ENCODE measurements around the gene DNAJB1. TPM values are rescaled to one million over a fixed set of nuclear protein-coding genes. Genes with fewer than 3 reads are reported as not detected.
"Not testable (repeated sequence)": the region's sequence is repeated elsewhere in the genome, so short reads cannot be mapped to it uniquely, and the experiment has no call there.

The DNAJB1 gene
- total RNA-seq, 2 donors from 2014 or later, result 65.3 to 68.8 TPM

DNA sequence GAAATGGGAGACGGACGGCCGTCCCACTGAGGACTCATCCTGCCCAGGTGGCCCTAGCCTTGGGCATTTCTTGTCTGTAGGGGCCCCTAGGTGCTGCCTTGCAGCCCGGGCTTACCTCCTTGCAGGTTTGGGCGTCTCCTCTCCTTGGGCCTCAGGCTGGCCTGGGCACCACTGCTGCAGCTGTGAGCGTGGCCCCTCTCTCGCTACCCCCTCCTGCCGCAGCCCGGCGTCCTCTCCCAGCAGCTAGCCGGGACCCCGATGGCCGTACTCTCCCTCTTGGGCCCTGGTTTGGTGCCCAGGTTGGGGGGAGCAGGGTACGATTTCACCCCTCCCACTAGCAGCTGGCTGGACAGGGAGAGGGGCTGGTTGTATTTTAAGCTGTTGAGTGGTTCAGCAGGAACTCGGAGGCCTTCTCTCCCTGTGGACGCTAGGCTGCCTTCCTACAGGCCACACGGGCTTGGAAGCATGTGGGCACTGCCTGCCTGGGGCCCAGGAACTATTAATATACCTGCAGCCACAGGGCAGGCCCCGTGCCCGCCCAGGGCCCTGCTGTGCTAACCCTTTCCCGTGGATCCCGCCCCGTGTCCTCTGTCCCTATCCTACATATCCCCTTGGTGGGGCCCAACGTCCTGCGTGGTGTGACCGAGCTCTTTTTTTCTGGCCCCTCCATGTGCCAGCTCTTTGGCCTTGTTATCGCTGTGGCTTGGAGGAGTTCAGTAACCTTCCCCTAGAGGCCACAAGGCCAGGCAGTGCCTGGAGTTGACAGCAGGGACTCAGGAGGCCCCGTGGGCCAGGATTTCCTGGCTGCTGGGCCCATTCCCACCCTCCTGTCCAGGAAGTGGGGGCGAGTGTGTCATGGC lies 41.9 kb upstream of the DNAJB1 start:
- Mint-ChIP-seq H3K27me3 (no peaks in the 10 kb centered on the region), H3K9me3 (no peaks in the 10 kb centered on the region), H3K27ac (peak overlapping the region; percentile 60 to 76), H3K4me1 (ENCODE audit: low read depth in 2 of 2) (peaks cover 26 to 38% of the 10 kb centered on the region in 2 donors), H3K36me3 (no peaks in the 10 kb centered on the region), H3K4me3 (no peak overlapping the region)
- DNase-seq (ENCODE audit: low spot score) (no peak), ATAC-seq (no peak)

DNA sequence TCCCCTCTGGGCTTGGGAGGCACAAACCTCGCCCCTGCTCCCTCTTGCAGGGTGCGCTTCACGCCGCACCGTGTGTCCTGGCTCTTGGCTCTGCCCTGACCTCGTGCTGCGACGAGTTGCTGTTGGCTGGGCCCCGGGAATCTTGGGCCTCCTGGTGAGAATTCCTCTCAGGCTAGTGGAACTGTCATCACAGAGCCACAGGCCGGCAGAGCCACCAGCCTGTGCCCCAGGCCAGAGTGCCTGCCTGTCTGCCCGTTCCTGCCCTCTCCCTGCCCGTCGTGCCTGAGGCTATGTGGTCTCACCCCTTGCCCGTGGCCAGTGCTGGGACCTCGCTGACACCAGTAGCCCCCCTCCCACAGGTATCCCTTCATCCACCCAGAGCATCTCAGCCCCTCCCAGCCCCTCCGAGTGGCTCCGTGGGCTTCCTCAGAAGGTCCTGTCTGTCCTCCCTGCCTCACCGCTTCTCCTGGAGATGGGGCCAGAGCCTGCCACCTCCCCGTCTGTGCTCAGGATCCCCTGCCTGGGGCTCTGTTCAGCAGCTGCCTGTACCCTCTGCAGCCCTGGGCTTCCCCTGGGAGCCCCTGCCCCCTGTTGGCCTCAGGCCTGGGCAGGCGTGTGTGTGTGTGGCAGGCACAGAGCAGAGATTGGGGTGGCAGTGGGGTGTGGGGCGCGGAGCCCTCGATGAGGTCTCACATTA lies 40.3 kb upstream of the DNAJB1 start:
- no peak overlapping the region for H3K4me3 Mint-ChIP-seq
- H3K27me3 Mint-ChIP-seq, result no peaks in the 10 kb centered on the region
- DNase-seq (ENCODE audit: low spot score) (no peak), ATAC-seq (no peak)
- peaks cover 22 to 37% of the 10 kb centered on the region in 2 donors for H3K4me1 Mint-ChIP-seq (ENCODE audit: low read depth in 2 of 2)
- H3K36me3 Mint-ChIP-seq, result no peaks in the 10 kb centered on the region
- H3K9me3 Mint-ChIP-seq, result no peaks in the 10 kb centered on the region
- H3K27ac Mint-ChIP-seq, result peak overlapping the region; percentile 8 to 45

DNA sequence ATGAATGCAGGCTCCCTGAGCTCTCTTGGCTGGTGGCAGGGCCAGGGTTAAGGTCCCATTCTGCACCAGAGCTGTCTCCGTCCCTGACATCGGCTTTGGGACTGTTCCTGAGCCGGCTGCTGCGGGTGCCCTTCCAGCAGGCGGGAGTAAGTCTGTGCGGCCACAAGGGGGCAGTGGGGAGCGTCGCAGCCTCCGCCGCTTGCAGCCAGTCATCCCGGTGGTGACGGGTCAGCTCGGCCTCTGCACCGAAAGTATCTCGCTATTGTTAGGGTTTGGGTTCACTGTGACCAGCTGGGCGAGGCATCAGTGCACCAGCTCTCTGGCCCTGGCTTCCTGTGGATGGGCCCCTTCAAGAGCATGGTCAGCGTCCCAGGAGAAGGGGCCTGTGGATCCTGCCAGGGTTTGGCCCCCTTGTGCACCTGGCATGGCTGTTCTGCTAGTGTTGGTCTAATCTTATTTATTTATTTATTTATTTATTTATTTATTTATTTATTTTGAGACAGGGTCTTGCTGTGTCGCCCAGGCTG lies 38.5 kb upstream of the DNAJB1 start:
- DNase-seq (ENCODE audit: low spot score), result peak; percentile 88
- Mint-ChIP-seq H3K9me3 (no peaks in the 10 kb centered on the region), H3K27ac (peak overlapping the region; percentile 82 to 88), H3K4me3 (peak overlapping the region; percentile 75), H3K4me1 (ENCODE audit: low read depth in 2 of 2) (peaks cover 29 to 35% of the 10 kb centered on the region in 2 donors), H3K27me3 (no peaks in the 10 kb centered on the region), H3K36me3 (no peaks in the 10 kb centered on the region)
- ATAC-seq, result peak; percentile 85 to 89

DNA sequence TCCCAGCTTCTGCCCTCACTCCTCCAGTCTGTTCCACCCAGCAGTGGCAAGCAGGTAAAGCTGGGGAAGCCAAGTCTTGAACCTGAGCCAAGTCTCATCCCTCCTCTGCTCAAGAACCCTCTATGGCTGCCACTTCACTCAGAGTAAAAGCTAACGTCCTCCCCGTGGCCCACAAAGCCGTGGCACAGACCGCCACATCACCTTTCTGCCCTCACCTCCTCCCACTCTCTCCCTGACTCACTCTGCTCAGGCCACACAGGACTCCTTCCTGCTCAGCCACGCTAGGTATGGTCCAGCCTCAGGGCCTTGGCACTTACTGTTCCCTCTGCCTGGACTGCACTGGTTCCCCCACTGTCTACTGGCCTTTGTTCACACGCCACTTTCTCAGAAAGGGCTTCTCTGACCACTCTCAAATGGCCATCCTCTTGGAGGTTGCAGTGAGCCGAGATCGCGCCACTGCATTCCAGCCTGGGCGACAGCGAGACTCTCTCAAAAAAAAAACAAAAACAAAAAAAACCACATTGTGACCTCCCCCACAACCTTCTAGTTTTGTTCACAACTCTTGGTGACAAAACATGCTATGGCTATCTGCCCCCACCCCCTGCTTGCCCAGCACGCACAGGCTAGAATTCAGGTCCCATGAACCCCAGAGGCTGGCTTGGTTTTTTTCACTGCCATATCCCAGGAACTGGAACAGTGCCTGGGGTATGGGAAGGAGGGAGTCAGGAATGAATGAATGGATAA lies 37.9 kb upstream of the DNAJB1 start:
- H3K4me3 Mint-ChIP-seq, result peak overlapping the region; percentile 75
- H3K4me1 Mint-ChIP-seq (ENCODE audit: low read depth in 2 of 2), result peaks cover 31 to 38% of the 10 kb centered on the region in 2 donors
- H3K27me3 Mint-ChIP-seq, result no peaks in the 10 kb centered on the region
- H3K9me3 Mint-ChIP-seq, result no peaks in the 10 kb centered on the region
- H3K36me3 Mint-ChIP-seq, result no peaks in the 10 kb centered on the region
- ATAC-seq, result peak; percentile 71 to 77
- peak overlapping the region; percentile 82 to 88 for H3K27ac Mint-ChIP-seq
- DNase-seq (ENCODE audit: low spot score), result peak; percentile 72

DNA sequence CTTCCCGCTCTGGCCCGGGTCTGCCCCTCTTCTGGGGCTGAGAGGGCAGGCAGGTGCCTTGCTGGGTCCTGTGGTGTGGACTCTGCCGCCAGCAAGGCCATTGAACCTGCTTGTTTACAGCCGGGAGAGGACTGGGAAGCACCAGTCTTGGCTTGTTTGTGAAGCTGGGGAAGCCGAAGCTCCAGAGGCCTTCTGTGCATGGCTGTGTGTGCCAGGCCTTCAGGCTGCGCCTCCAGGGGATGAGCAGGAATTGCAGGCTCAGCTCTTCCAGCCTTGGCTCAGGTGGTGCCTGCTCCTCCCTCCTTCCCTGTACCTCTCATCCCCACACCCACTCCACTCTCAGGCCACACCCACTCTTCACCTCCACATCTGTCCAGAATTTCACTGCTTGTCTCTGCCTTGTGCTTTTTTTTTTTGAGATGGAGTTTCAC lies 36.2 kb upstream of the DNAJB1 start:
- no peaks in the 10 kb centered on the region for H3K9me3 Mint-ChIP-seq

DNA sequence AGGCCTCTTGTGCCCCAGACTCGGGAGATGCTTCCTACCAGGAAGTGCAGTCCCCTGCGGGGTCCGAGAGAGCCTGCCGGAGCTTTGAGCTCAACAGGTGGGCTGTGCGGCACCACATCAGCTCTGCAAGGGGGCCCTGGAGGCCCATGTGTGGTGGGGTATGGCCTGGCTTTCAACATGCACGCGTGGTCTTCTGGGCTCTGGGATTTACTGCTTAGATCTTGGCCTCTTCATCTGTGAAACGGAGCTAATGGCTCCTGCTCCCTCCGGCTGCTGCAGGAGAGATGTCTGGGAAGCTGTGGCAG lies 35.7 kb upstream of the DNAJB1 start:
- ATAC-seq (no peak), DNase-seq (ENCODE audit: low spot score) (no peak)
- H3K27ac Mint-ChIP-seq, result no peak overlapping the region
- H3K4me3 Mint-ChIP-seq, result no peak overlapping the region
- H3K27me3 Mint-ChIP-seq, result no peaks in the 10 kb centered on the region
- H3K9me3 Mint-ChIP-seq, result no peaks in the 10 kb centered on the region
- peaks cover 37% of the 10 kb centered on the region in 2 donors for H3K4me1 Mint-ChIP-seq (ENCODE audit: low read depth in 2 of 2)
- no peaks in the 10 kb centered on the region for H3K36me3 Mint-ChIP-seq

More for the DNA sequence above, 36.2 kb upstream of the DNAJB1 start:
- no peak overlapping the region for H3K4me3 Mint-ChIP-seq
- no peaks in the 10 kb centered on the region for H3K27me3 Mint-ChIP-seq
- H3K36me3 Mint-ChIP-seq, result no peaks in the 10 kb centered on the region
- ATAC-seq (no peak), DNase-seq (ENCODE audit: low spot score) (no peak)
- peak overlapping the region in 1 of 2 donors; percentile 77 for H3K27ac Mint-ChIP-seq
- peaks cover 37% of the 10 kb centered on the region in 2 donors for H3K4me1 Mint-ChIP-seq (ENCODE audit: low read depth in 2 of 2)

DNA sequence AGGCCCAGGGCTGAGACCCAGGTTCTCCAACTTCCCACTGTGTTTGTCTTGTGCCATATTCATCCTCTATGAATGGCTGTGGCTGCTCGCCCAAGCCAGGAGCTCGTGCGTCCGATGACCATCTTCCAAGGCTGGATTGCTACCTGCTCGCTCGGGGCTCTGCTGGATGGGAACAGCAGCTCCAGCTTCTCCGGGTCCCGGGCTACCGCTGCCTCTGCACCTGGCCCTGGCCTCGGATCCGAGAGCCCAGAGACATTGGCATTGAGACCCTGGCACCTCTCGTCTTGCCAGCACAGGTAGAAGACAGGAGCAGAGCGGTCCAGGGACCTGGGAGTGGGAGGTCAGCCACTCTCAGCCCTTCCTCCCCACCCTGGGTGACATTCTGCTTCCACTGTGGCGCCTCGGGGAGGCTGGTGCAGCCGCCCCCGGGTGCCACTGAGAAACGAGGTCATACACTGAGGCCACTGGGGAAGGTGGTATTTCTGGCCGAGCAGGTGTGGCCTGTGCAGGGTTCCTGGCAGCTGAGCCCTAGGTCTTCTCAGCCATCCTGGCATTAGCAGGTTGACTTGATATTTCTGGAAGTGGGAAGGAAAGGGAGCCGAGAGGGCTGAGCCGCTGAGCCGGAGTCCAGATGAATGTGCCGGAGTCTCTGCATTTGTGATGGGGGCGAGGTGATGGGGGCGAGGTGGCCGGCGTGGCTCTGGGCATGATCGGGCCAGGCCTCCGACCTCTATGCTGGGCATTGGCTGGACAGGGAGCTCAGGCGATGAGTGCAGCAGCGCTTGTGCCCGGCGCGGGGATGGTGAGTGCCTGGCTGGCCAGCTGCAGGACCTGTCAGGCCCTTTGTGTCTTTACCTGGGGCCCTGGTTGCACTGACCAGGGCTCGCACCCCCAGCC lies 35.1 kb upstream of the DNAJB1 start:
- no peak for ATAC-seq
- DNase-seq (ENCODE audit: low spot score), result no peak
- Mint-ChIP-seq H3K9me3 (no peaks in the 10 kb centered on the region), H3K4me3 (no peak overlapping the region), H3K4me1 (ENCODE audit: low read depth in 2 of 2) (peaks cover 34 to 37% of the 10 kb centered on the region in 2 donors), H3K27ac (peak overlapping the region in 1 of 2 donors; percentile 49), H3K36me3 (no peaks in the 10 kb centered on the region), H3K27me3 (no peaks in the 10 kb centered on the region)

DNA sequence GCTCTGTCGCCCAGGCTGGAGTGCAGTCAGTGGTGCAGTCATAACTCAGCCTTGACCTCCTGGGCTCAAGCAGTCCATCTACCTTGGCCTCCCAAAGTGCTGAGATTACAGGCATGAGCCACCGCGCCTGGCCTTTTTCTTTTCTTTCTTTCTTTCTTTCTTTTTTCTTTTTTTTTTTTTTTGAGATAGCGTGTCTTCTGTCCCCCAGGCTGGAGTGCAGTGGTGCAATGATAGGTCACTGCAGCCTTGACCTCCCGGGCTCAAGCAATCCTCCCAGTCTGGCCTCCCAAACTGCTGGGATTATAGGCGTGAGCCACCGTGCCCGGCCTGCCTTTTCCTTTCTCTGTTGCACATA lies 33.8 kb upstream of the DNAJB1 start:
- H3K4me1 Mint-ChIP-seq (ENCODE audit: low read depth in 2 of 2), result peaks cover 34 to 37% of the 10 kb centered on the region in 2 donors
- H3K4me3 Mint-ChIP-seq, result peak overlapping the region; percentile 25
- H3K9me3 Mint-ChIP-seq; H3K27me3 Mint-ChIP-seq; DNase-seq (ENCODE audit: low spot score); H3K36me3 Mint-ChIP-seq; ATAC-seq: not testable (repeated sequence)
- peak overlapping the region; percentile 49 to 91 for H3K27ac Mint-ChIP-seq

DNA sequence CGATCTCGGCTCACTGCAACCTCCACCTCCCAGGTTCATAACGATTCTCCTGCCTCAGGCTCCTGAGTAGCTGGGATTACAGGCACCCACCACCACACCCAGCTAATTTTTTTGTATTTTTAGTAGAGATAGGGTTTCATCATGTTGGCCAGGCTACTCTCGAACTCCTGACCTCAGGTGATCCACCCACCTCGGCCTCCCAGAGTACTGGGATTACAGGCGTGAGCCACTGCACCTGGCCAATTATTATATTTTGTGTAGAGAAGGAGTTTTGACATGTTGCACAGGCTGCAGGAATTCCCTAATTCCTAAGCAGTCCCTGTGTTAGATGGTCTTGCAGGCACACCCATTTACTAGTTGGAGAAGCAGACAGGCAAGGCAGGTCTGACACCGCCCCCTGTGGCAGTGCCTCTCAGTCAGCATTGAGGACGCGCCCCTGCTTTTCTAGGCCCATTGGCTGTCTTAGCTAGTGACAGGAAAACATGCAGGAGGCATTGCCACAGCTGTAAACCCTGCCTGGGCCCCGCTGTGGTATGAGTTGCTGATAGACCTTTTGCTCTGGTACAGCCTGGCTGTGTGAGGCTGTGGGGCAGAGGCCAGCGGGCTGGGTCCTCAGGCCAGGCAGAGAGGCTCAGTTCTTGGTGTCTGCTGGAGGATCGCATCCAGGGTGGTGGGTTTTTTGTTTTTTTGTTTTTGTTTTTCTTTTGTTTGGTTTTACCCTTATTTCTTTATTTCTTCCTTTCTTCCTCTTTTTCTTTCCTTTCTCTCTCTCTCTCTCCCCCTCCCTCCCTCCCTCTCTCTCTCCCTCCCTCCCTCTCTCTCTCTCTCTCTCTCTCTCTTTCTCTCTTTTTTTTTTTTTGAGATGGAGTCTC lies 33.2 kb upstream of the DNAJB1 start:
- H3K27me3 Mint-ChIP-seq, H3K9me3 Mint-ChIP-seq, H3K36me3 Mint-ChIP-seq: not testable (repeated sequence)
- Mint-ChIP-seq H3K27ac (peak overlapping the region; percentile 49 to 91), H3K4me1 (ENCODE audit: low read depth in 2 of 2) (peaks cover 28 to 31% of the 10 kb centered on the region in 2 donors), H3K4me3 (peak overlapping the region; percentile 25)
- peak; percentile 85 to 88 for ATAC-seq
- DNase-seq (ENCODE audit: low spot score), result peak; percentile 76

DNA sequence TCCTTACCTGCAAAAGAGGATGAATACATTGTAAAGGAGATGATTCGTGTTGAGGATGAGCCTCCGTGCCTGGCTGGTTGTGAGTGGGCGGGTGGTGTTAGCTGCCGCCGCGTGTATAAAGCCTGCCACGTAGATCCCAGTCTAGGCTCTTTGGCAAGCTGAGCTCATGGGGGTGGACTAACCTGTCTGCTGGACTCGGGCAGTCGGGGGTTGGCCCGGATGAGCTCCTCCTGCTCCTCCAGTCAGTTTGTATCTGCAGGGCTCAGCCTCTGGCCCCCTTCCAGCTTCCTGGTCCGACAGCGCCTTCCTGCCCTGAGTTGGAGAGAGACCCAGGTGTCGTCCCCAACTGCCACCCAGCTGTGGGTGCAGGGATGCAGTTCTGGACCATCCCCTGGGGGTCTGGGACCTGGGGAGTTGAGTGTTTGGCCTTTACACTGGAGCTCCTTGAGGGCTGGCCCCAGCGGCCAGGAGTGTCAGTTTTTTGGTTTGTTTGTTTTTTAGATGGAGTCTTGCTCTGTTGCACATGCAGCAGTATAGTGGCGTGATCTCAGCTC lies 32.1 kb upstream of the DNAJB1 start:
- Mint-ChIP-seq H3K27me3 (no peaks in the 10 kb centered on the region), H3K4me3 (no peak overlapping the region), H3K9me3 (no peaks in the 10 kb centered on the region), H3K4me1 (ENCODE audit: low read depth in 2 of 2) (peaks cover 21 to 23% of the 10 kb centered on the region in 2 donors), H3K36me3 (no peaks in the 10 kb centered on the region), H3K27ac (peak overlapping the region; percentile 49 to 91)
- ATAC-seq (no peak), DNase-seq (ENCODE audit: low spot score) (no peak)

DNA sequence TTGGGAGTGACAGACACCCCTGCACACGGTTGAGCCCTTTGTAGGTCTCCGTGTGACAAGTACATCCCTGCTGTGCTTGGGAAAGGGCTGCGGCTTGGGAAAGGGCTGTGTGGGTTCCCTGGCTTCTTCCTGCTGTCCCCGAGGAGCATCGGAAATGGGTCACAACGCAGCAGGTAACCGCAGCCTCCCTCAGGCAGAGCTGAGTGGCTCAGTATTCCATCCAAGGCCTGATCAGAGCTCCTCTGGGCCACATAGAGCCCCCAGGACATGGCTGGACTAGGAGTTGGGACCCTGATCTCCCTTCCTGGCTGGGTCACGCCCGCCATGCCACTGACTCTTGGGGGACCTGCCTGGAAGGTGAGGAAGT lies 27.5 kb upstream of the DNAJB1 start:
- H3K9me3 Mint-ChIP-seq, result no peaks in the 10 kb centered on the region
- ATAC-seq (no peak), DNase-seq (ENCODE audit: low spot score) (no peak)
- peaks cover 5 to 7% of the 10 kb centered on the region in 2 donors for H3K4me1 Mint-ChIP-seq (ENCODE audit: low read depth in 2 of 2)
- no peaks in the 10 kb centered on the region for H3K27me3 Mint-ChIP-seq
- no peak overlapping the region for H3K4me3 Mint-ChIP-seq
- no peak overlapping the region for H3K27ac Mint-ChIP-seq
- H3K36me3 Mint-ChIP-seq, result no peaks in the 10 kb centered on the region

All from natural killer cell treated with Interleukin-12 subunit alpha and Interleukin-12 subunit beta and Interleukin-15 and Interleukin-18, amount 100 ng/mL, for 72 hours (primary cell).